Sigmoid colon (tissue), 7 donors: ENCODE results near the gene SDR42E1. TPM values are rescaled to one million over a fixed set of nuclear protein-coding genes. Genes with fewer than 3 reads are reported as not detected.

Experiments
- DNase-seq: peaks from one replicate; pipeline ENCODE4 v3.0.0-alpha.2; 2019
- H3K27ac ChIP-seq, 4 donors: fragments of 200-600 bp; sonication (generic); one replicate each; pipeline ENCODE4 v1.5.1; 2016 to 2019; ENCODE audit warnings: mild to moderate bottlenecking in 1 of 4
- H3K27me3 ChIP-seq, 3 donors: fragments of 200-600 bp; sonication (generic); one replicate each; pipeline ENCODE4 v1.5.1; 2019; ENCODE audit warnings: mild to moderate bottlenecking in 1 of 3
- H3K36me3 ChIP-seq, 4 donors: fragments of 200-600 bp; sonication (generic); one replicate each; pipeline ENCODE4 v1.5.1; 2016 to 2019
- H3K4me1 ChIP-seq, 4 donors: fragments of 200-600 bp; sonication (generic); one replicate each; pipeline ENCODE4 v1.5.1; 2017 to 2019
- H3K4me3 ChIP-seq, 4 donors: fragments of 200-600 bp; sonication (generic); one replicate each; pipeline ENCODE4 v1.5.1; 2017 to 2019; ENCODE audit warnings: mild to moderate bottlenecking in 2 of 4, moderate library complexity in 1 of 4
- H3K9me3 ChIP-seq, 4 donors: fragments of 200-600 bp in 3 of 4; sonication (generic) in 3 of 4; one replicate each; pipeline versions ENCODE4 v1.5.1 to v1.6.1; 2013 to 2019
- CTCF ChIP-seq, 4 experiments: fragments of 450-650 bp in 3 of 4; fragments of 200-600 bp in 1 of 4; IDR thresholded peaks; one replicate each; pipeline ENCODE4 v1.5.1; 2016 to 2019; ENCODE audit warnings: antibody characterized with exemption in 4 of 4, mild to moderate bottlenecking in 3 of 4, moderate library complexity in 2 of 4
- EP300 ChIP-seq, 4 donors: sonication (generic); formaldehyde crosslinking; IDR thresholded peaks; one replicate each; pipeline ENCODE4 v1.6.1; 2017; ENCODE audit warnings: antibody characterized with exemption in 4 of 4
- POLR2A ChIP-seq, 2 donors: fragments of 450-650 bp; IDR thresholded peaks; one replicate each; pipeline ENCODE4 v1.6.1; 2016; ENCODE audit warnings: antibody characterized with exemption in 2 of 2, mild to moderate bottlenecking in 2 of 2, moderate library complexity in 2 of 2
- POLR2AphosphoS5 ChIP-seq, 4 donors: sonication (generic); formaldehyde crosslinking; IDR thresholded peaks; one replicate each; pipeline ENCODE4 v1.6.1; 2017; ENCODE audit warnings: antibody characterized with exemption in 4 of 4
- WGBS, 2 donors: extraction: QIAGEN DNeasy Blood & Tissue Kit; methylation state at CpG; one replicate each; pipeline ENCODE4 v1.1.7; 2013; 5-methylcytosine and 5-hydroxymethylcytosine counted together
- intact Hi-C: fragments of 100-400 bp; cut with DNase I; formaldehyde crosslinking; loops from one replicate; pipeline ENCODE4 v1.15.1; 2023
- polyA plus RNA-seq, 3 donors: library from polyadenylated mRNA; stranded (reverse); fragments of 200-250 nt; gene quantifications; one replicate each; pipeline ENCODE4 v1.2.3, GENCODE V29; 2013
- total RNA-seq, 4 donors: library from RNA; depleted of rRNA; stranded (reverse); fragments of >200 nt; gene quantifications; one replicate each; pipeline ENCODE4 v1.1.0, GENCODE V29; 2016
- donor health status: healthy with polysubstance abuse.
- donor health status: Bipolar disorder and iron deficiency.
- donor health status: healthy.

Gene SDR42E1
- total and polyA plus RNA-seq, 7 donors: 0.49 to 3.2 (median 1.7) TPM

GRCh38 chr16:82019535-82019934 lies 8.3 kb upstream of the SDR42E1 start:
- no peak overlapping the region for H3K27ac ChIP-seq
- H3K36me3 ChIP-seq: no peaks in the 10 kb centered on the region
- no peak for DNase-seq
- no peaks in the 10 kb centered on the region for H3K27me3 ChIP-seq
- no peaks in the 10 kb centered on the region for H3K4me1 ChIP-seq
- no peak overlapping the region for H3K4me3 ChIP-seq
- no peak for TF ChIP-seq POLR2A (IDR thresholded peaks at IDR 0.05)
- no peak for TF ChIP-seq POLR2AphosphoS5 (IDR thresholded peaks at IDR 0.05)
- TF ChIP-seq EP300 (IDR thresholded peaks at IDR 0.05): no peak
- TF ChIP-seq CTCF (IDR thresholded peaks at IDR 0.05): no peak
- intact Hi-C loops: no loop called here
- peaks cover 0 to 8% (median 2%) of the 10 kb centered on the region in 4 donors for H3K9me3 ChIP-seq
- 64 to 72% methylated on average over 8 of the region's 8 CpGs for WGBS, 2 donors

- Histone ChIP-seq H3K27me3 (no peaks in the 10 kb centered on the region), H3K27ac (no peak overlapping the region), H3K4me1 (no peaks in the 10 kb centered on the region), H3K4me3 (no peak overlapping the region), H3K9me3 (peaks cover 0 to 8% (median 2%) of the 10 kb centered on the region in 4 donors), H3K36me3 (no peaks in the 10 kb centered on the region)
- intact Hi-C loops: no loop called here
- DNase-seq: no peak
- 79 to 82% methylated on average over 6 of the region's 6 CpGs for WGBS, 2 donors
- no peak for TF ChIP-seq CTCF (IDR thresholded peaks at IDR 0.05)
- TF ChIP-seq POLR2AphosphoS5 (IDR thresholded peaks at IDR 0.05): no peak
- no peak for TF ChIP-seq POLR2A (IDR thresholded peaks at IDR 0.05)
- TF ChIP-seq EP300 (IDR thresholded peaks at IDR 0.05): no peak
Observed at GRCh38 chr16:82017911-82018568, 6.8 kb upstream of the SDR42E1 start.

GRCh38 chr16:82016964-82017363 lies 5.7 kb upstream of the SDR42E1 start:
- DNase-seq: no peak
- no peaks in the 10 kb centered on the region for H3K27me3 ChIP-seq
- intact Hi-C loops: no loop called here
- no peaks in the 10 kb centered on the region for H3K4me1 ChIP-seq
- H3K27ac ChIP-seq: no peak overlapping the region
- H3K36me3 ChIP-seq: no peaks in the 10 kb centered on the region
- H3K9me3 ChIP-seq: peaks cover 0 to 8% (median 2%) of the 10 kb centered on the region in 4 donors
- TF ChIP-seq POLR2AphosphoS5 (IDR thresholded peaks at IDR 0.05): no peak
- TF ChIP-seq POLR2A (IDR thresholded peaks at IDR 0.05): no peak
- TF ChIP-seq EP300 (IDR thresholded peaks at IDR 0.05): no peak
- no peak for TF ChIP-seq CTCF (IDR thresholded peaks at IDR 0.05)
- H3K4me3 ChIP-seq: no peak overlapping the region
- WGBS, 2 donors: 79 to 87% methylated on average over 2 of the region's 2 CpGs

GRCh38 chr16:82016263-82016662 lies 5.0 kb upstream of the SDR42E1 start:
- H3K36me3 ChIP-seq: no peaks in the 10 kb centered on the region
- 8 to 48% methylated on average over 7 of the region's 7 CpGs for WGBS, 2 donors
- peaks cover 0 to 8% (median 2%) of the 10 kb centered on the region in 4 donors for H3K9me3 ChIP-seq
- intact Hi-C loops: no loop called here
- no peak overlapping the region for H3K4me3 ChIP-seq
- H3K4me1 ChIP-seq: no peaks in the 10 kb centered on the region
- no peak for TF ChIP-seq POLR2AphosphoS5 (IDR thresholded peaks at IDR 0.05)
- TF ChIP-seq EP300 (IDR thresholded peaks at IDR 0.05): no peak
- TF ChIP-seq POLR2A (IDR thresholded peaks at IDR 0.05): no peak
- no peak for TF ChIP-seq CTCF (IDR thresholded peaks at IDR 0.05)
- H3K27ac ChIP-seq: no peak overlapping the region
- no peak for DNase-seq
- no peaks in the 10 kb centered on the region for H3K27me3 ChIP-seq

- H3K4me1 ChIP-seq: no peaks in the 10 kb centered on the region
- H3K27ac ChIP-seq: no peak overlapping the region
- no peak overlapping the region for H3K4me3 ChIP-seq
- H3K27me3 ChIP-seq: no peaks in the 10 kb centered on the region
- peaks cover 0 to 8% (median 2%) of the 10 kb centered on the region in 4 donors for H3K9me3 ChIP-seq
- no peak for TF ChIP-seq POLR2AphosphoS5 (IDR thresholded peaks at IDR 0.05)
- TF ChIP-seq EP300 (IDR thresholded peaks at IDR 0.05): no peak
- TF ChIP-seq POLR2A (IDR thresholded peaks at IDR 0.05): no peak
- TF ChIP-seq CTCF (IDR thresholded peaks at IDR 0.05): no peak
- intact Hi-C loops: no loop called here
- no peaks in the 10 kb centered on the region for H3K36me3 ChIP-seq
- 86 to 90% methylated on average over 2 of the region's 2 CpGs for WGBS, 2 donors
- DNase-seq: no peak
Observed at GRCh38 chr16:82013139-82013538, 1.9 kb upstream of the SDR42E1 start.
